ENCODE measurements around the gene MPV17L.
A peak's percentile ranks its signal among the peaks of the same experiment; 100 is the strongest.
"Not testable (repeated sequence)": the region's sequence is repeated elsewhere in the genome, so short reads cannot be mapped to it uniquely, and the experiment has no call there.

The MPV17L gene

DNA sequence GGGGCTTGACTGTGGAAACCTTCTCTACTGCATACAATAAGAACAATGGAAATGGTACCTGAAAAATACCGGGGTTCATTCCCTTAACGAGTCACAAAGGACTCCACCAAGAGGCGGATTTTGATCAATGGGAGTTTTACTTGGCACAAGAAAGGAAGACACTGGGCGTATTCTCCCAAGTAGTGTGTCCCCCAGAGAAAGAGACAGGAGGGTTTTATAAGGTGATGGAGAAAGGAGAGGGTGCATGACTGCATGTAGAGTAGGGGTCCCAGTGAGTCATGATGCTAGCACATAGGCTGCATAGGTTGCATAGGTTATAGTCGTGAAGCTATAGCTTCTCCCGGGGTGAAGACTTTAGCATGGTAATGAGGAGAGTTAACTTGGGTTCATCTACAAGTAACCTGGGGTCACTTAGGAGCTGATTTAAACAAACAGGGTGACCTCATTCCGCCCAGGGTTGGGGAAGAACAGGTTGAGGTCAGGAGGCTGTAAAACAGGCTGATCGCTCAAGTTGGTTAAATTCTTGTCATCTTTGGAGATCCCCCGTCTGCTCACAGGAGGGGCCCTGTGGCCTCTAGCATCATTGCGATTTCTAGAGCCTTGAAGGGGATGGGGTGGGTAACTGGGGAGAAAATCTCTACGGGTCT lies 1.5 kb downstream of the MPV17L start:
- TF ChIP-seq, protein P1, sequence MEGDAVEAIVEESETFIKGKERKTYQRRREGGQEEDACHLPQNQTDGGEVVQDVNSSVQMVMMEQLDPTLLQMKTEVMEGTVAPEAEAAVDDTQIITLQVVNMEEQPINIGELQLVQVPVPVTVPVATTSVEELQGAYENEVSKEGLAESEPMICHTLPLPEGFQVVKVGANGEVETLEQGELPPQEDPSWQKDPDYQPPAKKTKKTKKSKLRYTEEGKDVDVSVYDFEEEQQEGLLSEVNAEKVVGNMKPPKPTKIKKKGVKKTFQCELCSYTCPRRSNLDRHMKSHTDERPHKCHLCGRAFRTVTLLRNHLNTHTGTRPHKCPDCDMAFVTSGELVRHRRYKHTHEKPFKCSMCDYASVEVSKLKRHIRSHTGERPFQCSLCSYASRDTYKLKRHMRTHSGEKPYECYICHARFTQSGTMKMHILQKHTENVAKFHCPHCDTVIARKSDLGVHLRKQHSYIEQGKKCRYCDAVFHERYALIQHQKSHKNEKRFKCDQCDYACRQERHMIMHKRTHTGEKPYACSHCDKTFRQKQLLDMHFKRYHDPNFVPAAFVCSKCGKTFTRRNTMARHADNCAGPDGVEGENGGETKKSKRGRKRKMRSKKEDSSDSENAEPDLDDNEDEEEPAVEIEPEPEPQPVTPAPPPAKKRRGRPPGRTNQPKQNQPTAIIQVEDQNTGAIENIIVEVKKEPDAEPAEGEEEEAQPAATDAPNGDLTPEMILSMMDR (IDR thresholded peaks at IDR 0.05; ENCODE audit: low read depth, low read length): no peak
- no peaks in the 10 kb centered on the region for H3K9me3 ChIP-seq (ENCODE audit: severe bottlenecking)
- no peaks in the 10 kb centered on the region for H3K36me3 ChIP-seq
- H3K27ac ChIP-seq: no peak overlapping the region
- H3K4me3 ChIP-seq (ENCODE audit: low read depth, low read length): no peak overlapping the region
- DNase-seq: no peak
- no peaks in the 10 kb centered on the region for H3K27me3 ChIP-seq (ENCODE audit: insufficient read depth, low read depth, severe bottlenecking)

DNA sequence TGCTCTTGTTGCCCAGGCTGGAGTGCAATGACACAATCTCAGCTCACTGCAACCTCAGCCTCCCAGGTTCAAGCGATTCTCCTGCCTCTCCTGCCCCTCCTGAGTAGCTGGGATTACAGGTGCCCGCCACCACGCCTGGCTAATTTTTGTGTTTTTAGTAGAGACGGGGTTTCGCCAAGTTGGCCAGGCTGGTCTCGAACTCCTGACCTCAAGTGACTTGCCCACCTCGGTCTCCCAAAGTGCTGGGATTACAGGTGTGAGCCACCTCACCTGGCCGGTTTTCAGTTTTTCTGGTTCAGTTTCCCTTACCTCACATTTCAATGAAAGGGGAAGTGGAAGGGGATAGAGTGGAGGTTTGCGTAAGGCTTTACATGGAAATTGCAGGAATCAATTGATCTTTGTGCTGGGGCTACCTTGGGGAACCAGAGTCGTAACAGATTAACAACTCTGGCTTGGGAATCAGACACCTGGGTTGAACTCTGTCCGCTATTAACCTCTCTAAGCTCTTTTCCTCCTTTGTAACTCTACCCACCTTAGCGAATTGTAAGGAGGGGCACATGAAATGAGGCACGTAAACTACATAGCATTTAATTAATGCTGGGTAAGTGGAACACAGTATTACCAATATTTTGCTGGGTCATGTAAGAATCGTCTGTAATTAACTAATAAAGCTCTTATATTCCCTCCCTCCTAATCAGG lies 3.2 kb downstream of the MPV17L start:
- H3K27me3 ChIP-seq (ENCODE audit: insufficient read depth, low read depth, severe bottlenecking): no peaks in the 10 kb centered on the region
- DNase-seq: peak; percentile 40
- H3K4me3 ChIP-seq (ENCODE audit: low read depth, low read length): no peak overlapping the region
- TF ChIP-seq, protein P1 (IDR thresholded peaks at IDR 0.05; ENCODE audit: low read depth, low read length): no peak
- no peaks in the 10 kb centered on the region for H3K9me3 ChIP-seq (ENCODE audit: severe bottlenecking)
- no peak overlapping the region for H3K27ac ChIP-seq
- no peaks in the 10 kb centered on the region for H3K36me3 ChIP-seq

DNA sequence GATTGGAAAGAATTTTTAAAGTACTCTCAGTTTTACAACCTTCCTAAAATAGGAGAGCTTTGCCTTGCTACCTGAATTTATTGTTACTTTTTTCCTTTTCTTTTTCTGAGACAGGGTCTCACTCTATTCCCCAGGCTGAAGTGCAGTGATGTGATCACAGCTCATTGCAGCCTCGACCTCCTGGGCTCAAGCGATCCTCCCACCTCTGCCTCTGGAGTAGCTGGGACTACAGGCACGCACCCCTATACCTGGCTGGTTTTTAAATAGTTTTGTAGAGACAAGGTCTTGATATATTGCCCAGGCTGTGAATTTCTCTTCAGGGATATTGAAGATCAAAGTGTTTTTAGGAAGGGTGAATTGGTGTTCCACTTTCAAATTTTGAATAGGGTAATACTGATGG lies 3.8 kb downstream of the MPV17L start:
- no peak for DNase-seq
- Histone ChIP-seq H3K4me3 (ENCODE audit: low read depth, low read length) (no peak overlapping the region), H3K9me3 (ENCODE audit: severe bottlenecking) (no peaks in the 10 kb centered on the region), H3K27me3 (ENCODE audit: insufficient read depth, low read depth, severe bottlenecking) (no peaks in the 10 kb centered on the region), H3K27ac (no peak overlapping the region), H3K36me3 (no peaks in the 10 kb centered on the region)
- TF ChIP-seq, protein P1 (IDR thresholded peaks at IDR 0.05; ENCODE audit: low read depth, low read length): no peak

DNA sequence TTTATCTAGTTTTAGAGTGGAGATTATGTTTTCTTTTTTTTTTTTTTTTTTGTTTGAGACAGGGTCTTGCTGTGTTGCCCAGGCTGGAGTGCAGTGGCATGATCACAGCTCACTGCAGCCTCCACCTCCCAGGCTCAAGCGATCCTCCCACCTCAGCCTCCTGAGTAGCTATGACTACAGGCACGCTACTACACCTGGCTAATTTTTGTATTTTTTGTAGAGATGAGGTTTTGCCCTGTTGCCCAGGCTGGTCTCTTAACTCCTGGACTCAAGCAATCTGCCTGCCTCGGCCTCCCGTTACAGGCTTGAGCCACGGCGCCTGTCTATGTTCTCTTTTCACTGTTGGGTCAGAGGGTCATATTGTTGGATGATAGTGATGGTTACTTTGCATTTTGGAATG lies 4.8 kb downstream of the MPV17L start:
- not testable (repeated sequence) for H3K27ac ChIP-seq; H3K36me3 ChIP-seq; H3K4me3 ChIP-seq (ENCODE audit: low read depth, low read length); DNase-seq; H3K27me3 ChIP-seq (ENCODE audit: insufficient read depth, low read depth, severe bottlenecking); H3K9me3 ChIP-seq (ENCODE audit: severe bottlenecking)

DNA sequence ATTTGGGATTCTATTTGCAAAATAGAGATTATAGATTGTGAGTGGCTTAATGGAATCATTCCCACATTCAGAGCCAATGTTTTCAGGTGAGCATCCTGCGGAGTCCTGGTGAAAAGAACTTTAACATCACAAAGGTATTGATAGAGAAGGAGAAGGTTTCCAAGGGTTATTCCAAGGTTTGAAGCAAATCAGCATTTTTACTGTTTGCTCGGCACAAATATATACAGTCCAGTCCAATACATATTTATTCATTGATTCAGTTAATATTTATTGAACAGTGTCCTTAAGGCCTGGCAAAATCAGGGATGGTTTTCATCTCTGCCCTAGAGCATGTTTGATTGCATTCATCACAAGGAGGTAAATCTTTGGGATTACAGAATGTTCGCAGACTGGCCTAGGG lies 6.4 kb downstream of the MPV17L start:
- H3K9me3 ChIP-seq (ENCODE audit: severe bottlenecking): no peaks in the 10 kb centered on the region
- DNase-seq: no peak
- no peak overlapping the region for H3K27ac ChIP-seq
- H3K4me3 ChIP-seq (ENCODE audit: low read depth, low read length): no peak overlapping the region
- no peaks in the 10 kb centered on the region for H3K36me3 ChIP-seq
- TF ChIP-seq, protein P1 (IDR thresholded peaks at IDR 0.05; ENCODE audit: low read depth, low read length): no peak
- H3K27me3 ChIP-seq (ENCODE audit: insufficient read depth, low read depth, severe bottlenecking): no peaks in the 10 kb centered on the region

DNA sequence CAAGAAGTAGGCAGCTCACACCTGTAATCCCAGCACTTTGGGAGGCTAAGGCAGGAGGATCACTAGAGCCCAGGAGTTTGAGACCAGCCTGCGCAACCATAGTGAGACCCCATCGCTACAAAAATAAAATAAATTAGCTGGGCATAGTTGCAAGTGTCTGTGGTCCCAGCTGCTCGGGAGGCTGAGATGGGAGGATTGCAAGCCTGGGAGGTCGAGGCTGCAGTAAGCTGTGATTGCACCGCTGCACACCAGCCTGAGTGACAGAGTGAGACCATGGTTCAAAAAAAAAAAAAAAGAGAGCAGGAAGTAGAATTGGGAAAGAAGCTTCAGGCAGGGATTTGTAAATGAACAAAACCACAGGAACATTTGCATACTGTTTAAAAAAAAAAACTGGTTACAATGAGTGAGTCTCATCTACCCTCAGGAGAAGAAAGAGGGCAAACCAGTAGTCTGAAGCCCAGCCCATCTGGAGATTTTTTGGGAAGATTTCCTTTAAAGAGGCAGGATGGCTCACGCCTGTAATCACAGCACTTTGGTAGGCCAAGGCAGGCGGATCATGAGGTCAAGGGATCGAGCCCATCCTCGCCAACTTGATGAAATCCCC lies 7.9 kb downstream of the MPV17L start:
- Histone ChIP-seq H3K36me3 (no peaks in the 10 kb centered on the region), H3K9me3 (ENCODE audit: severe bottlenecking) (no peaks in the 10 kb centered on the region), H3K27me3 (ENCODE audit: insufficient read depth, low read depth, severe bottlenecking) (no peaks in the 10 kb centered on the region), H3K27ac (no peak overlapping the region), H3K4me3 (ENCODE audit: low read depth, low read length) (no peak overlapping the region)
- TF ChIP-seq, protein P1 (IDR thresholded peaks at IDR 0.05; ENCODE audit: low read depth, low read length): no peak
- no peak for DNase-seq

DNA sequence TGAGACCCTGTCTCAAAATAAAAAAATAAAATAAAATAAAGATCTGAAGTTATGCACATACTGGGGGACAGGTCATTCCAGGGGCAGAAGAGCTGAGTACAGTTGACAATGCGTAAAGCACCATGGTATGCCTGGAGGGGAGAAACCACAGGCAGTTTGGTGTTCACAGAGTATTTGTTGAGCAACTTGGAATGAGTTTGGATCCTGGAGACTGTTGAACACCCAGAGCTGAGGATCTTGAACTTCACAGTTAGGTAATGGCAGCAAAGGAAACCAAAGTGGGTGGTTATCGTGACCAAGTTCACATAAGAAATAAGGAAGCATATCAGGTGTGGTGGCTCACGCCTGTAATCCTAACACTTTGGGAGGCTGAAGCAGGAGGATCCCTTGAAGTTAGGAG lies 8.5 kb downstream of the MPV17L start:
- H3K27ac ChIP-seq; H3K4me3 ChIP-seq (ENCODE audit: low read depth, low read length): not testable (repeated sequence)

More for the DNA sequence above, 8.5 kb downstream of the MPV17L start:
- not testable (repeated sequence) for H3K36me3 ChIP-seq; H3K27me3 ChIP-seq (ENCODE audit: insufficient read depth, low read depth, severe bottlenecking); DNase-seq; H3K9me3 ChIP-seq (ENCODE audit: severe bottlenecking)

Measured in WERI-Rb-1 (cell line).